ENCODE results near the gene NRL. TPM values are rescaled to one million over a fixed set of nuclear protein-coding genes. Genes with fewer than 3 reads are reported as not detected.

NRL gene
- total and polyA plus RNA-seq, 2 experiments from 2014 or later: 0.48 to 0.86 TPM

DNA sequence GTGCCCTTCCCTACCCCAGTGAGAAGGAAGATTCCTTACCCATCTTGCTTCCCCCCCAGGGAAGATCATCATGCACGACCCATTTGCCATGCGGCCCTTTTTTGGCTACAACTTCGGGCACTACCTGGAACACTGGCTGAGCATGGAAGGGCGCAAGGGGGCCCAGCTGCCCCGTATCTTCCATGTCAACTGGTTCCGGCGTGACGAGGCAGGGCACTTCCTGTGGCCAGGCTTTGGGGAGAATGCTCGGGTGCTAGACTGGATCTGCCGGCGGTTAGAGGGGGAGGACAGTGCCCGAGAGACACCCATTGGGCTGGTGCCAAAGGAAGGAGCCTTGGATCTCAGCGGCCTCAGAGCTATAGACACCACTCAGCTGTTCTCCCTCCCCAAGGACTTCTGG, 11.3 kb downstream of the NRL start:
- TF ChIP-seq EZH2phosphoT487 (IDR thresholded peaks at IDR 0.05; ENCODE audit: insufficient read depth, low read depth) (no peak), EZH2 (IDR thresholded peaks at IDR 0.05; ENCODE audit: insufficient read depth, poor library complexity, severe bottlenecking) (no peak)
- no peak overlapping the region for H3K27ac ChIP-seq
- 92 to 94% methylated on average over 11 to 13 of the region's 13 CpGs for WGBS, 2 experiments (ENCODE audit: low coverage in 1 of 2, low lambda C conversion rate in 2 of 2, missing lambda C conversion rate in 2 of 2)
- H3K4me1 ChIP-seq (ENCODE audit: insufficient read depth): 0 out of 2 replicates have a peak, but pooled peaks cover 5% of the 10 kb centered on the region
- H2AFZ ChIP-seq: no peak overlapping the region
- peaks cover 30% of the 10 kb centered on the region for H3F3A ChIP-seq (ENCODE audit: insufficient read depth)
- no peak overlapping the region for H3K4me3 ChIP-seq
- H3K27me3 ChIP-seq (replicated peaks; ENCODE audit: insufficient read depth): no peaks in the 10 kb centered on the region
- no peaks in the 10 kb centered on the region for H4K20me1 ChIP-seq (ENCODE audit: insufficient read depth)
- H3K4me2 ChIP-seq (ENCODE audit: unreplicated experiment): no peak overlapping the region
- no peaks in the 10 kb centered on the region for H3K9me3 ChIP-seq (ENCODE audit: low read depth)
- H3K9ac ChIP-seq: no peak overlapping the region
- H3K9me2 ChIP-seq (ENCODE audit: insufficient read depth): no peaks in the 10 kb centered on the region
- in situ Hi-C loops (cut with MboI): no loop called here
- DNase-seq: no peak
- no peaks in the 10 kb centered on the region for H3K79me2 ChIP-seq (ENCODE audit: insufficient read depth)
- peaks cover 42% of the 10 kb centered on the region; the same call in 1 of the 2 replicates for H3K36me3 ChIP-seq (ENCODE audit: low read depth)

GRCh38 chr14:24102357-24103048, 12.2 kb downstream of the NRL start:
- Histone ChIP-seq H3K4me1 (ENCODE audit: insufficient read depth) (0 out of 2 replicates have a peak, but pooled peaks cover 5% of the 10 kb centered on the region), H4K20me1 (ENCODE audit: insufficient read depth) (no peaks in the 10 kb centered on the region), H2AFZ (no peak overlapping the region), H3K9me2 (ENCODE audit: insufficient read depth) (no peaks in the 10 kb centered on the region), H3K9ac (no peak overlapping the region), H3K27ac (no peak overlapping the region), H3K9me3 (ENCODE audit: low read depth) (no peaks in the 10 kb centered on the region), H3K36me3 (ENCODE audit: low read depth) (peaks cover 51% of the 10 kb centered on the region; the same call in 1 of the 2 replicates), H3F3A (ENCODE audit: insufficient read depth) (peaks cover 24% of the 10 kb centered on the region), H3K4me2 (ENCODE audit: unreplicated experiment) (no peak overlapping the region), H3K27me3 (replicated peaks; ENCODE audit: insufficient read depth) (no peaks in the 10 kb centered on the region), H3K79me2 (ENCODE audit: insufficient read depth) (no peaks in the 10 kb centered on the region), H3K4me3 (no peak overlapping the region)
- TF ChIP-seq EZH2phosphoT487 (IDR thresholded peaks at IDR 0.05; ENCODE audit: insufficient read depth, low read depth): no peak
- no peak for TF ChIP-seq EZH2 (IDR thresholded peaks at IDR 0.05; ENCODE audit: insufficient read depth, poor library complexity, severe bottlenecking)
- DNase-seq: no peak
- in situ Hi-C loops (cut with MboI): no loop called here
- 97 to 98% methylated on average over 7 of the region's 7 CpGs for WGBS, 2 experiments (ENCODE audit: low coverage in 1 of 2, low lambda C conversion rate in 2 of 2, missing lambda C conversion rate in 2 of 2)

DNA sequence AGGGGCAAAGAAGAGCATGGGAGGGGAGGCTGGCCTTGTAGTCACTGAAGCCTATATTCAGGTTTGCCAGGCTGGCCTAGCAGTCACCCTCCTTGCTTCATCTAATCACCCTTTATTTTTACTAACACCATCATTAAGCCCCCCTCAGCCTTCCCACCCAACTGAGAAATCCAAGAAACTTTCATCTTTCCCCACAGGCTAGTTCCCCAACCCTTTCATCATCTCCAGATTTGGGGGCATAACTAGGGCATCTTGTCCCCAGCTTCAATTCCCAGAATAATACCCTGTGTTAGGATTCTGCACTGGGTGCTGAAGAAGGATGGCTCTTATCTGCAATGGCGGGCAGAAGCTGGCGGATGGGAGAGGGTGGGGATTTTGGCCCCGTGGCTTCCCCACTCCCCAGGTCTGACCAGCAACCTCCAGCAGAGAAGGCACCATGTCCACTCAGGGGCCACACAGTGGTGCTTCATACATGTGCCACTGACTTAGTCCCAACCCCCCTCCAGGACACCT, 13.7 kb downstream of the NRL start:
- in situ Hi-C loops (cut with MboI): no loop called here
- Histone ChIP-seq H3K4me3 (no peak overlapping the region), H3K27me3 (replicated peaks; ENCODE audit: insufficient read depth) (no peaks in the 10 kb centered on the region), H3K27ac (no peak overlapping the region), H3K9ac (no peak overlapping the region), H2AFZ (no peak overlapping the region), H3K36me3 (ENCODE audit: low read depth) (peaks cover 56% of the 10 kb centered on the region; the same call in 1 of the 2 replicates), H3K9me3 (ENCODE audit: low read depth) (no peaks in the 10 kb centered on the region), H4K20me1 (ENCODE audit: insufficient read depth) (no peaks in the 10 kb centered on the region), H3K4me2 (ENCODE audit: unreplicated experiment) (no peak overlapping the region), H3K4me1 (ENCODE audit: insufficient read depth) (no peaks in the 10 kb centered on the region), H3K9me2 (ENCODE audit: insufficient read depth) (no peaks in the 10 kb centered on the region), H3F3A (ENCODE audit: insufficient read depth) (peaks cover 20% of the 10 kb centered on the region), H3K79me2 (ENCODE audit: insufficient read depth) (peaks cover 11% of the 10 kb centered on the region)
- 78 to 85% methylated on average over 3 of the region's 3 CpGs for WGBS, 2 experiments (ENCODE audit: low coverage in 1 of 2, low lambda C conversion rate in 2 of 2, missing lambda C conversion rate in 2 of 2)
- TF ChIP-seq EZH2 (IDR thresholded peaks at IDR 0.05; ENCODE audit: insufficient read depth, poor library complexity, severe bottlenecking) (no peak), EZH2phosphoT487 (IDR thresholded peaks at IDR 0.05; ENCODE audit: insufficient read depth, low read depth) (no peak)
- DNase-seq: no peak

GRCh38 chr14:24100197-24100981, 14.4 kb downstream of the NRL start:
- H3K27ac ChIP-seq: no peak overlapping the region

More at GRCh38 chr14:24100197-24100981, 14.4 kb downstream of the NRL start:
- TF ChIP-seq EZH2phosphoT487 (IDR thresholded peaks at IDR 0.05; ENCODE audit: insufficient read depth, low read depth) (no peak), EZH2 (IDR thresholded peaks at IDR 0.05; ENCODE audit: insufficient read depth, poor library complexity, severe bottlenecking) (no peak)
- Histone ChIP-seq H3K9ac (no peak overlapping the region), H3F3A (ENCODE audit: insufficient read depth) (peaks cover 14% of the 10 kb centered on the region), H3K4me1 (ENCODE audit: insufficient read depth) (peaks cover 6% of the 10 kb centered on the region), H3K4me3 (no peak overlapping the region), H3K4me2 (ENCODE audit: unreplicated experiment) (no peak overlapping the region), H3K79me2 (ENCODE audit: insufficient read depth) (peaks cover 18% of the 10 kb centered on the region), H3K9me3 (ENCODE audit: low read depth) (no peaks in the 10 kb centered on the region), H4K20me1 (ENCODE audit: insufficient read depth) (no peaks in the 10 kb centered on the region), H3K9me2 (ENCODE audit: insufficient read depth) (no peaks in the 10 kb centered on the region), H2AFZ (no peak overlapping the region), H3K27me3 (replicated peaks; ENCODE audit: insufficient read depth) (no peaks in the 10 kb centered on the region), H3K36me3 (ENCODE audit: low read depth) (peaks cover 56% of the 10 kb centered on the region; the same call in 1 of the 2 replicates)
- in situ Hi-C loops (cut with MboI): no loop called here
- WGBS, 2 experiments (ENCODE audit: low coverage in 1 of 2, low lambda C conversion rate in 2 of 2, missing lambda C conversion rate in 2 of 2): 71 to 73% methylated on average over 4 of the region's 4 CpGs
- no peak for DNase-seq
